IPS-18a (cell line): Measurements from ENCODE around the gene GOLGA1.

Experiments used
- H3K27ac ChIP-seq: one replicate; pipeline ENCODE4 v1.5.1; 2013; ENCODE audit warnings: low read length
- H3K27me3 ChIP-seq: one replicate; pipeline ENCODE4 v1.6.1; 2013; ENCODE audit warnings: mild to moderate bottlenecking, low read length; ENCODE audit not compliant: control insufficient read depth, insufficient read depth
- H3K36me3 ChIP-seq: one replicate; pipeline ENCODE4 v1.6.1; 2013; ENCODE audit warnings: low read depth, low read length; ENCODE audit not compliant: control insufficient read depth
- H3K4me1 ChIP-seq: one replicate; pipeline ENCODE4 v1.6.1; 2013; ENCODE audit warnings: low read depth, low read length; ENCODE audit not compliant: control insufficient read depth
- H3K4me3 ChIP-seq: one replicate; pipeline ENCODE4 v1.5.1; 2013; ENCODE audit warnings: low read length
- H3K9ac ChIP-seq: one replicate; pipeline ENCODE4 v1.6.1; 2013; ENCODE audit warnings: mild to moderate bottlenecking, low read length, moderate library complexity
- H3K9me3 ChIP-seq: one replicate; pipeline ENCODE4 v1.6.1; 2013; ENCODE audit warnings: low read depth, low read length; ENCODE audit not compliant: control insufficient read depth

The GOLGA1 gene

GRCh38 chr9:124863371-124863871 is 77.5 kb downstream of the GOLGA1 start:
- Histone ChIP-seq H3K27me3 (no peaks in the 10 kb centered on the region), H3K9ac (no peak overlapping the region), H3K27ac (no peak overlapping the region), H3K9me3 (no peaks in the 10 kb centered on the region), H3K4me3 (no peak overlapping the region), H3K36me3 (peaks cover 26% of the 10 kb centered on the region), H3K4me1 (peaks cover 7% of the 10 kb centered on the region)

GRCh38 chr9:124861342-124862229 is 79.3 kb downstream of the GOLGA1 start, which contains the start of the genes ARPC5L and RPL35:
Gene ARPC5L, plus strand, starts transcription at chr9:124862130. Its CDS starts 7,161 bp downstream, at chr9:124869291.
Gene RPL35, minus strand, starts transcription at chr9:124861957. Its CDS starts 45 bp downstream, at chr9:124861912.
- Histone ChIP-seq H3K27me3 (no peaks in the 10 kb centered on the region), H3K36me3 (peaks cover 43% of the 10 kb centered on the region), H3K9ac (peak within 1 kb of the TSS; percentile 97), H3K4me1 (peaks cover 7% of the 10 kb centered on the region), H3K27ac (peak within 1 kb of the TSS; percentile 75), H3K9me3 (no peaks in the 10 kb centered on the region), H3K4me3 (peak within 1 kb of the TSS; percentile 99)

- peak overlapping the region; percentile 99 for H3K4me3 ChIP-seq
- peaks cover 43% of the 10 kb centered on the region for H3K36me3 ChIP-seq
- H3K9me3 ChIP-seq: no peaks in the 10 kb centered on the region
- H3K27me3 ChIP-seq: no peaks in the 10 kb centered on the region
- H3K27ac ChIP-seq: peak overlapping the region; percentile 75
- H3K9ac ChIP-seq: peak overlapping the region; percentile 97
- peaks cover 7% of the 10 kb centered on the region for H3K4me1 ChIP-seq
Observed at GRCh38 chr9:124860582-124861341, 80.1 kb downstream of the GOLGA1 start.

GRCh38 chr9:124859803-124860581 is 80.9 kb downstream of the GOLGA1 start:
- Histone ChIP-seq H3K4me3 (peak overlapping the region; percentile 99), H3K36me3 (peaks cover 43% of the 10 kb centered on the region), H3K27ac (no peak overlapping the region), H3K4me1 (peaks cover 7% of the 10 kb centered on the region), H3K27me3 (no peaks in the 10 kb centered on the region), H3K9ac (peak overlapping the region; percentile 97), H3K9me3 (no peaks in the 10 kb centered on the region)

- Histone ChIP-seq H3K4me3 (no peak overlapping the region), H3K27ac (no peak overlapping the region), H3K9me3 (no peaks in the 10 kb centered on the region), H3K36me3 (peaks cover 43% of the 10 kb centered on the region), H3K9ac (no peak overlapping the region), H3K4me1 (peaks cover 7% of the 10 kb centered on the region), H3K27me3 (no peaks in the 10 kb centered on the region)
Observed at GRCh38 chr9:124858330-124859046, 82.4 kb downstream of the GOLGA1 start.

- Histone ChIP-seq H3K4me3 (no peak overlapping the region), H3K4me1 (peaks cover 7% of the 10 kb centered on the region), H3K27me3 (no peaks in the 10 kb centered on the region), H3K9me3 (no peaks in the 10 kb centered on the region), H3K27ac (no peak overlapping the region), H3K36me3 (peaks cover 43% of the 10 kb centered on the region), H3K9ac (no peak overlapping the region)
Observed at GRCh38 chr9:124857533-124858162, 83.2 kb downstream of the GOLGA1 start.

- Histone ChIP-seq H3K27ac (no peak overlapping the region), H3K27me3 (no peaks in the 10 kb centered on the region), H3K9me3 (no peaks in the 10 kb centered on the region), H3K4me1 (peaks cover 7% of the 10 kb centered on the region), H3K4me3 (no peak overlapping the region), H3K36me3 (peaks cover 43% of the 10 kb centered on the region), H3K9ac (no peak overlapping the region)
Observed at GRCh38 chr9:124855944-124856765, 84.7 kb downstream of the GOLGA1 start.

GRCh38 chr9:124855566-124855943 is 85.3 kb downstream of the GOLGA1 start:
- H3K36me3 ChIP-seq: peaks cover 38% of the 10 kb centered on the region
- peaks cover 3% of the 10 kb centered on the region for H3K4me1 ChIP-seq
- no peak overlapping the region for H3K27ac ChIP-seq
- H3K9ac ChIP-seq: no peak overlapping the region
- H3K4me3 ChIP-seq: no peak overlapping the region
- H3K27me3 ChIP-seq: no peaks in the 10 kb centered on the region
- no peaks in the 10 kb centered on the region for H3K9me3 ChIP-seq

GRCh38 chr9:124854822-124855221 is 86.1 kb downstream of the GOLGA1 start:
- Histone ChIP-seq H3K9ac (no peak overlapping the region), H3K9me3 (no peaks in the 10 kb centered on the region), H3K27me3 (no peaks in the 10 kb centered on the region), H3K36me3 (peaks cover 30% of the 10 kb centered on the region), H3K4me1 (no peaks in the 10 kb centered on the region), H3K4me3 (no peak overlapping the region), H3K27ac (no peak overlapping the region)

GRCh38 chr9:124854161-124854560 is 86.7 kb downstream of the GOLGA1 start:
- Histone ChIP-seq H3K27ac (no peak overlapping the region), H3K9me3 (no peaks in the 10 kb centered on the region), H3K4me3 (no peak overlapping the region), H3K36me3 (peaks cover 24% of the 10 kb centered on the region), H3K4me1 (no peaks in the 10 kb centered on the region), H3K27me3 (no peaks in the 10 kb centered on the region), H3K9ac (no peak overlapping the region)
